ENCODE data around the gene PXDN. TPM values are rescaled to one million over a fixed set of nuclear protein-coding genes. Genes with fewer than 3 reads are reported as not detected.
A peak's percentile ranks its signal among the peaks of the same experiment; 100 is the strongest.

The PXDN gene
- total and polyA plus RNA-seq, 8 donors = 3.3 to 71.6 (median 28.0) TPM

GRCh38 chr2:1773883-1774282, 29.6 kb upstream of the PXDN start:
- H3K27ac ChIP-seq = no peak overlapping the region
- no peaks in the 10 kb centered on the region for H3K9me3 ChIP-seq
- H3K27me3 ChIP-seq = peaks cover 0 to 5% (median 0%) of the 10 kb centered on the region in 3 donors
- WGBS, 5 donors = 40 to 61% (median 52%) methylated on average over 7 of the region's 7 CpGs
- TF ChIP-seq EP300 (IDR thresholded peaks at IDR 0.05) = no peak
- TF ChIP-seq POLR2A (IDR thresholded peaks at IDR 0.05) = no peak
- TF ChIP-seq POLR2AphosphoS5 (IDR thresholded peaks at IDR 0.05) = no peak
- TF ChIP-seq, protein P1, sequence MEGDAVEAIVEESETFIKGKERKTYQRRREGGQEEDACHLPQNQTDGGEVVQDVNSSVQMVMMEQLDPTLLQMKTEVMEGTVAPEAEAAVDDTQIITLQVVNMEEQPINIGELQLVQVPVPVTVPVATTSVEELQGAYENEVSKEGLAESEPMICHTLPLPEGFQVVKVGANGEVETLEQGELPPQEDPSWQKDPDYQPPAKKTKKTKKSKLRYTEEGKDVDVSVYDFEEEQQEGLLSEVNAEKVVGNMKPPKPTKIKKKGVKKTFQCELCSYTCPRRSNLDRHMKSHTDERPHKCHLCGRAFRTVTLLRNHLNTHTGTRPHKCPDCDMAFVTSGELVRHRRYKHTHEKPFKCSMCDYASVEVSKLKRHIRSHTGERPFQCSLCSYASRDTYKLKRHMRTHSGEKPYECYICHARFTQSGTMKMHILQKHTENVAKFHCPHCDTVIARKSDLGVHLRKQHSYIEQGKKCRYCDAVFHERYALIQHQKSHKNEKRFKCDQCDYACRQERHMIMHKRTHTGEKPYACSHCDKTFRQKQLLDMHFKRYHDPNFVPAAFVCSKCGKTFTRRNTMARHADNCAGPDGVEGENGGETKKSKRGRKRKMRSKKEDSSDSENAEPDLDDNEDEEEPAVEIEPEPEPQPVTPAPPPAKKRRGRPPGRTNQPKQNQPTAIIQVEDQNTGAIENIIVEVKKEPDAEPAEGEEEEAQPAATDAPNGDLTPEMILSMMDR (IDR thresholded peaks at IDR 0.05) = no peak
- peaks cover 0 to 4% (median 0%) of the 10 kb centered on the region in 4 donors for H3K4me1 ChIP-seq
- no peaks in the 10 kb centered on the region for H3K36me3 ChIP-seq
- H3K4me3 ChIP-seq = no peak overlapping the region
- intact Hi-C loops (cut with DNase I; ENCODE audit: low total_unique reads) = no loop called here
- peak in 1 of 2 donors; percentile 5 for DNase-seq

- H3K9me3 ChIP-seq = no peaks in the 10 kb centered on the region
- H3K4me1 ChIP-seq = peaks cover 0 to 4% (median 0%) of the 10 kb centered on the region in 4 donors
- WGBS, 5 donors = 74 to 86% (median 78%) methylated on average over 8 of the region's 8 CpGs
- H3K4me3 ChIP-seq = no peak overlapping the region
- intact Hi-C loops (cut with DNase I; ENCODE audit: low total_unique reads) = no loop called here
- peaks cover 0 to 3% (median 0%) of the 10 kb centered on the region in 3 donors for H3K27me3 ChIP-seq
- TF ChIP-seq, protein P1 (IDR thresholded peaks at IDR 0.05) = no peak
- TF ChIP-seq POLR2A (IDR thresholded peaks at IDR 0.05) = no peak
- TF ChIP-seq POLR2AphosphoS5 (IDR thresholded peaks at IDR 0.05) = no peak
- TF ChIP-seq EP300 (IDR thresholded peaks at IDR 0.05) = no peak
- H3K36me3 ChIP-seq = no peaks in the 10 kb centered on the region
- DNase-seq = peak in 1 of 2 donors; percentile 11
- no peak overlapping the region for H3K27ac ChIP-seq
Observed at GRCh38 chr2:1772471-1773267, 28.4 kb upstream of the PXDN start.

GRCh38 chr2:1771626-1772280, 27.4 kb upstream of the PXDN start:
- H3K27me3 ChIP-seq = peaks cover 0 to 8% (median 0%) of the 10 kb centered on the region in 3 donors
- no peaks in the 10 kb centered on the region for H3K36me3 ChIP-seq
- no peaks in the 10 kb centered on the region for H3K9me3 ChIP-seq
- DNase-seq = peak in 1 of 2 donors; percentile 11
- intact Hi-C loops (cut with DNase I; ENCODE audit: low total_unique reads) = no loop called here
- WGBS, 5 donors = 61 to 80% (median 69%) methylated on average over 3 of the region's 3 CpGs
- peaks cover 0 to 4% (median 0%) of the 10 kb centered on the region in 4 donors for H3K4me1 ChIP-seq
- no peak for TF ChIP-seq POLR2A (IDR thresholded peaks at IDR 0.05)
- TF ChIP-seq POLR2AphosphoS5 (IDR thresholded peaks at IDR 0.05) = no peak
- no peak for TF ChIP-seq EP300 (IDR thresholded peaks at IDR 0.05)
- TF ChIP-seq, protein P1 (IDR thresholded peaks at IDR 0.05) = no peak
- no peak overlapping the region for H3K27ac ChIP-seq
- H3K4me3 ChIP-seq = no peak overlapping the region

- 91 to 94% (median 92%) methylated on average over 23 of the region's 23 CpGs for WGBS, 5 donors
- Histone ChIP-seq H3K4me3 (no peak overlapping the region), H3K4me1 (peaks cover 0 to 4% (median 0%) of the 10 kb centered on the region in 4 donors), H3K9me3 (no peaks in the 10 kb centered on the region), H3K27me3 (peaks cover 0 to 8% (median 0%) of the 10 kb centered on the region in 3 donors), H3K36me3 (no peaks in the 10 kb centered on the region), H3K27ac (no peak overlapping the region)
- intact Hi-C loops (cut with DNase I; ENCODE audit: low total_unique reads) = no loop called here
- DNase-seq = peak in 1 of 2 donors; percentile 18
- no peak for TF ChIP-seq POLR2AphosphoS5 (IDR thresholded peaks at IDR 0.05)
- TF ChIP-seq, protein P1 (IDR thresholded peaks at IDR 0.05) = no peak
- TF ChIP-seq EP300 (IDR thresholded peaks at IDR 0.05) = no peak
- TF ChIP-seq POLR2A (IDR thresholded peaks at IDR 0.05) = no peak
Observed at GRCh38 chr2:1770566-1771380, 26.5 kb upstream of the PXDN start.

Data from stomach (tissue), 9 donors.